Dedifferentiated amniotic fluid mesenchymal stem cell (primary cell): ENCODE data around the gene PLCB1.

Experiments
- DNase-seq: peaks from one replicate; pipeline ENCODE4 v3.0.0-alpha.2; 2016; ENCODE audit errors: extremely low spot score

Gene PLCB1

DNA sequence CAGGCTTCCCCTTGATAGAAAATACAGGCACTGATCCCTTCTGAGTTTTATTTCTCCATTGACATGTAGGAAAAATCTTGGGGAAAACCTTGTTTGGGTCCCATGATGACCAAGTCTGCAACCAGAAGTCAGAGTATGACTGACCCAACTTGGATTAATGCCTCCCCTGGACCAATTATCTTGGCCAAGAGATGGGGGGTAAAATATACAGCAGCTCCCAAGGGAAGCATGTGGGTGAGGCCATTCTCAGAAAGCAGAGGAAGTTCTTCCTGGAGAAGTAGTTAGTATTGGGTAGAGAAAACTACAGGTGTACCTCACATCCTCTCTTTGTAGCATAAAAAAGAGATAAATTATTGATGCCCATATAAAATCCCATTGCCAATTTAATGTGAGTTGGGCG is 651.7 kb downstream of the PLCB1 start:
- DNase-seq = no peak

DNA sequence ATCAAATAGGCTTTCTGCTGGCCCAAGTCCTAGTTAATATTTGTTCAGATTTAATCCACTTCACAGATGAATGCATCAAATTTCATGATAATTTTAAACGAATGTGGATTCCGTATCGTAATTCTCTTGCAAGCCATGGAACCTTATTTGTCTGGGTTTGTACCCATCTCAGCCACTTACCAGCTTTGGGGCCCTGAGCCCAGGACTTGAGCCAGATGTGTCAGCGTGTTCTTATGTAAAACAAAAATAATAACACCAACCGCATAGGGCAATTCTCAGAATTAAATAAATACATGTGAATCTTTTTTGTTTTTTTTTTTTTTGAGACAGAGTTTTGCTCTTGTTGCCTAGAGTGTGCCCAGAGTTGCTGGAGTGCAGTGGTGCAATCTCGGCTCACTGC is 654.3 kb downstream of the PLCB1 start:
- no peak for DNase-seq

DNA sequence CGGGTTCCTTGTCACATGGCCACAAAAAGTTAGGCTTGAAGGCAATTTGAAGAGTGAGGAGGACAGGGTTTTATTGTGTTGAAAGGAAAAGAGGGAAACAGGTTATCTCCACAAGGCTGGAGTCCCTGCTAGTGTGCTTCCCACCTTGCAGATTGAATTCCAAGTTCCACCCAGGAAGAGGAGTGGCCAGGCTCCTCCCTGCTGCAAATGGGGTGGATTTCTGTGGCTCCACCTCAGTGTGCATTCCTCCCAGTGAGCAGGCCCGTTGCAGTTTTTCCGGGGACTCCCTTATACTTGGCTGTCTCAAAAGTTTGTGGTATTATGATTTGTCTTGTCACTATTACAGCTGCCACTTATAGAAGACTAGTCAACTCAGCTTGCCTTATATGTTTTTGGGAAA is 655.0 kb downstream of the PLCB1 start:
- no peak for DNase-seq

DNA sequence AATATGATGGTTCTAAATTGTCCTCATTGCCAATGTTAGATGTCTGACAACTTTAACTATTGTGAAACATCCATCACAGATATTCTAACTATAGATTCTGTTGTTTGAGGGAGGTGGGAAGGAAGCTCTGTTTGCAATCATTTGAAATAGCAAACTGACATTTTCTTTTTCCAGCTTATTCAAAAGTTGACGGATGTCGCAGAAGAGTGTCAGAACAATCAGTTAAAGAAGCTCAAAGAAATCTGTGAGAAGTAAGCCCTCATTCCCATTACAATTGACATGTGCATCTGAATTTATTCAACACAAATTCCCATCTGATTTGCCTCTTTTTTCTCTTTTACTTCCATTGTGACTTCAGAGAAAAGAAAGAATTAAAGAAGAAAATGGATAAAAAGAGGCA is 656.2 kb downstream of the PLCB1 start:
- no peak for DNase-seq

DNA sequence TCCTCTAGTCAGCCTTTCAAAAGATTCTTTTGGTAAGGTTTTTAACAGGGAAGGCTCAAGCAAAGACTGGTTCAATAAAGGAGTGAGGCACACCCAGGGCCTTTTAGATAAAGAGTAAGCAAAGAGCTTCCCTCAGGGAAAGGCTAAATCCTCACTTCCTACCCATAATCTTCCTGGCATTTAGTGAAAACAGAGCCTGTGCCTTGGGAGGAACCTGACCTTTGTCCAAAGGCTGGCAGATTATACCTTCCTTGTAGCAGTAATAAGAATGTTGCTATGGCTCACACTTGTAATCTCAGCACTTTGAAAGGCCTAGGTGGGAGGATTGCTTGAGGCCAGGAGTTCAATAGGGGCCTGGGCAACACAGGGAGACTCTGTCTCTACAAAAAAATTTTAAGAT is 656.8 kb downstream of the PLCB1 start:
- DNase-seq = no peak

DNA sequence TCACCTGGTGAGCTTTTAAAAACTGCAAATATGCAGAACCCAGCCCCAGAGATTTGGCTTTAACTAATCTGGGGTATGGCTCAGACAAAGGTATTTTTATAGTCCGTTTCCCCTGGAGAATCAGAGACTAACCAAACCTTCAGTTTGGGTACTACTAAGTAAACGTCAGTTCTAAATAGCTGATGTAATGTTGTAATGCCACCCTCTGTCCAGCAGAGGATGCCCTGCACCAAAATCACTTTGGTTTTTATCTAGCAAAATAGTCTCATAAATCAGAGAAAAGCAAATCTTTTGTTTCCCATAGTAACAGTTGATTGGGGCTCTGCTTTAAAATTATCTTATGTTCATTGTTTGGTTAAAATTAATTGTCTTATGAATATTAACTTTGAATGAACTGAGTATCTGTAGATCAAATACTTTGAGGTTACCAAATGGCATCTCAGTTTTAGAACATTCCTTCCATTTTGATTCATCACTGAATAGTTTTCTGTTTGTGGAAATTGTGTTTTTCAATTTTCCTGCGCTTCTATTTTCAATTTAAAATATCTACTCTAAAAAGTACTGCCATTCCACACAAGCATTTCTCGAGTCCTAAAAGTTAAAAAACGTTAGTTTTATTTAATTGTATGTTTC is 658.5 kb downstream of the PLCB1 start:
- DNase-seq = peak; percentile 61

DNA sequence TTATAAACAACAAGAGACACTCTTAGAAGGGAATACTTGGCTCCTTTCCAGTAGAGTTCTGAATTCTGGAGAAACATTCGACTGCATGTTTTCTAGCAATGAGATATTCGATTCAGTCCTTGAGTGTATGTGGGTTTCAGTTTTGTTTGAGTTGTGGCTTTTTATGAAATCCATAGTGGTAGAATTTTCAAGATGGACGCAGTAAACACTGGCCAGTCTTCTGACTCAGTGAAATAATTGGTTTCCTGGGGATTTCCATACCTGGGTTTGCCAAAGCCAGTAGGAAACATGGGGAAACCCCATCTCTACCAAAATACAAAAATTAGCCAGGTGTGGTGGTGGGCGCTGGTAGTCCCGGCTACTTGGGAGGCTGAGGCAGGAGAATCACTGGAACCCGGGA is 663.3 kb downstream of the PLCB1 start:
- no peak for DNase-seq

DNA sequence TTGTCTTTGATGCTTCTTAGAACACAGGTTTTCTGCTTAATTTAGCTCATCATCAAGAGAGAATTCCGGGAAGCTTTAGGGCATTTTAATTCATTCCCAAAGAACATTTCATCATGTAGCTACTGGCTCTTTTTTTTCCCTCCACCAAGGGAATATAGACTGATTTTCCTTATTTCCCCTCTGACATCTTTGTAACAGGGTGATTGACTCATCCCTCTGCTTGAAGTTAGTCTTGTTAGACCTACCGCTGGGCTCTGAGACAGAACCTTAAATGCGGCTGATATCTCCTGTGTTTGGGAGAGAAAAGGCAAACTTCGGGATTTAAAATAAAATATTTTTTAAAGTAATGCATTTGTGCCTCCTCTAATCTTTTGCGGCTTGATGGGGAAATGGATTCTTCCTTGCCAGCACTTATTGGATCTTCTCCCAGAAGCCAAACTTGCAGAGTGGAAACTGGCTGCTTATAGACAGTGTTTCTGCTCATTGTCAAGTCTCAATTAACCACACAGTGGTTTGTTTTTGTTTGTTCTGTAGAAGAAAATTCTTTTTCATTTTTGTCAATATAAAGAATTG is 664.1 kb downstream of the PLCB1 start:
- no peak for DNase-seq

DNA sequence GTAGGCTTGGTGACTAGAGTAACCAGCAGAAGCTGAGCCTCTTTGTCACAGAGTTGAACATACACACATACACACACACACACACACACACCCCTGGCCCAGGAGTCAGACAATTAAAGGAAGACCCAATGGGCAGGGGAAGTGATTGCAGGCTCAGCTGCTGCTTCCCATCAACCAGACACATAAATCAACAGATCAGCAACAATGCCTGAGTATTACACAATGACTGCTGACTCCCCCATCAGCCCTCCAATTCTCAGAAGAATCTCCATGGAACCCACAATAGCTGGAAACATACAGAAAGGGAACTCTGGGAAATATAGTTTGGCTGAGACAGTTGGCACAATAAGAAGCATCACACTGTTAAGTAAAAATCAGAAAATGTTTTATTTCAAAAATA is 666.4 kb downstream of the PLCB1 start:
- no peak for DNase-seq

DNA sequence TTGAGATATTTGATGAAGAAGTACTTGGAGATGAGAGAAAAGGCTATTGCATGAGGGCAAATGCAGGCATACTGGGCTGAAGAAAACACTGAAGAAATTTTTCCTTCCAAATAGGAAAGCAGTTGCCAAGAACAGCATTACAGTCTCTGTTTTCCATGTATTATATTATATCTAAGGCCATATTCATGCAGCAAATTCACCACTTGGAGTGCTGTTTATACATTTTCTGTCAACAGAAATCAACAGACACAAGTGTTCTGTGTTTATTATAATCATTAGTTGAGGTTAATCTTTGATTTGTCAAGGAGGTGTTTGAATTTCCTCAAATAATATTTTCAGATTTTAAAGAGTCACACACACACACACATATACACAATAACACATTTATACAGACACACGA is 668.0 kb downstream of the PLCB1 start:
- DNase-seq = no peak

DNA sequence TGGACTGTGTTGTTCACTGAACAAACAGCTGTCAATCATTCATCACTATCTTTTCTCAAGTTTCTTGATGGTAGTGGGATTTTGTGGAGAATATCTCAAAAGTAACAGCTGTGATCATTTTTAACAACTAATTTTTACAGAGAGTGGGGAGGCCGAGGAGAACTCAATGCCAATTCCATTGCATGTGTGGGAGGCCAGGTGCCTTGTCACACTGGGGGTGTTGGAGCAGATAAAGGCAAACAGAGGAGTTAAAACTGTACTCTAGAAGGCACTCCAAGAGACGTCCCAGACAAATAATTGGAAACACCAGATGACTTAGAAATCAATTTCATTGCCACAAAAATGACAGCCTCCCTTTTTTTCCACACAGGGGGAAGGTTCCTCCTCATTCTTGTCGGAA is 669.6 kb downstream of the PLCB1 start:
- DNase-seq = no peak

DNA sequence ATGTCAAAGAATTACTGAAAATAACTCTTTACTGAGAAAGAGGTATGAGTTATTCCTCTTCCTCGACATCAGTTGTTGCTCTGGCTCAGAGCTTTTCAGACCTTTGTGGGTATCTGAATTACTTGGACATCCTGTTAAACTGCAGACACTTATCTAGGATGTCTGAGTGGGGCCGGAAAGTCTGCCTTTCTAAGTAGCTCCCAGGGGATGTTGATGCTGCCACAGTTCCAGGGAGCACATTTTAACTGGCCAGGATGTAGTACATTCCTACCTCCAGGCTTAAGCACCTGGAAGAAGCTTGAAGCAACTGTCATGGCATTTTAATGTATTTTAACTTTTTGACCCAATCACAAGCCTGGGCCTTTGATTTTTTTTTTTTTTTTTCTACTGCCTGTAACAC is 671.0 kb downstream of the PLCB1 start:
- DNase-seq = no peak

DNA sequence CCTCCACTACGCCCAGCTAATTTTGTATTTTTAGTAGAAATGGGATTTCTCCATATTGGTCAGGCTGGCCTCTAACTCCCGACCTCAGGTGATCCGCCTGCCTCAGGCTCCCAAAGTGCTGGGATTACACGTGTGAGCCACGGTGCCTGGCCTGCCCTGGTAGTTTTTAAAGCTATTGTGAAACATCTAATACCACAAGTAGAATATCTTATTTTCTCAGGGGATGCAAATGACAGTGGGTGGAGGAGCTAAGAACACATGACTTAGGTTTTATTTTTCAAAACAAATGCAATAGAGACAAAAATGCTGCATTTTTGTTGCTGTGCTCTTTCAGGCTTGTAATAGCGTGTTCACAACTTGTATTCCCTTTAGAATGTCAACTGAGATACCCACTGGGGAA is 671.9 kb downstream of the PLCB1 start:
- DNase-seq = no peak

DNA sequence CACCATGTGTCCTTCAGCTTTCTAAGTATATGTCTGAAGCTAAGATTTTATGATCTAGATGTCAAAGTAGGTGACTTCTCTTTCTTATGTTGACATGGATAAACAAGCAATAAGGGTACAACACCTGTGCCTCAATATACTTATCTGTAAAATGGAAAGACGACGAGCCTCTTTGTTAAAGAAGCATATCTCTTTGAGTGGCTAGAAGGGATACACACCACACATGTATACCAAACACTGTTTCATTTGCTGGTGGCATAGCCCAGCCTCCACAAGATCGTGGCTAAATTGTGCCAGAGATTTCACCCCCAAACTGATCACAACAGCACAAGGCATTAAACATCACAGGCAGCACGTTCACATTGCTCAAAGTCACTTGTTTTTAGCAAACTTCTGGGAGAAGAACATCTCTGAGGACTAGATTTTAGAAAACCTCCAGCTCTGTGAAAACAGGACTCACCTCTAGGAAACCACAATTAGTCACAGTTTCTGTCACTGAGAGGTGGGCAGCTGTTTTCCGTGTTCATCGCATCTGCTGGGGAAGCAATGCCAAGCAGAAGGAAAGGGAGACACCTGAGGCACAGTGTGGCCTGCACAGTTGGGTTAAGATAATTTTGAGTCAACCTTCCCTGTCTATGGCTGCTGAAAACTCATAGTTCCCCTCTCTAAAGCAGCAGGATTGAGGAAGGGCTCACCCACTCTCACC is 673.8 kb downstream of the PLCB1 start:
- no peak for DNase-seq

DNA sequence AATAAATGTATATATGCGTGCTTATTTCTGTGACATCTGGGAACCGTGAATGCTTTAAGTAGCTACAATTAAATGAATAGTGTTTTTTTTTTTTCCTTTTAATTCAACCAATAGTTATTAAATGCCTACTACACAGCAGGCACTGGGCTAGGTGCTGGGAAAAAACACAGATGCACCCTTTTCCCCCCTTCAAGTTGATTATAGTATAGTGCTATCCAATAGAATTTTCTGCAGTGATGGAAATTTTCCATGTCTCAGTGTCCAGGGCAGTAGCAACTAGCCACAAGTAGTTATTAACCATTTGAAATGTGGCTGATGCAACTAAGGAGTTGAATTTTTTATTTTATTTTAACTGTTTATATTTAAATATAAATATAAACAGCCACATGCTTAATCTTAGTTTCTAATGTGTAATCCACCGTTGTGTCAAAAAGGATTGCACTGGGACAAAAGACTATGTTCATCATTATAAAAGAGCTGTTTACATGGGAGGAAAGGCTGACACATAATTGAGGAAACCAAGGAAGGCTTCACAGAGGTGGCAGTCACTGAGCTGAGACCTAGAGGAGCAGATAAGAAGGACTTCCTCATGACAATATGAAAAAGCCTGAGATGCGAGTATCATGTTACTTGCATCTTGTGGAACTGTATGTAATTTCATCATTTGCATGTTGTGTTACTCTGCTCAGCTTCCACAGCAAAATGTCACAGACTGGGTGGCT is 675.6 kb downstream of the PLCB1 start:
- DNase-seq = no peak

DNA sequence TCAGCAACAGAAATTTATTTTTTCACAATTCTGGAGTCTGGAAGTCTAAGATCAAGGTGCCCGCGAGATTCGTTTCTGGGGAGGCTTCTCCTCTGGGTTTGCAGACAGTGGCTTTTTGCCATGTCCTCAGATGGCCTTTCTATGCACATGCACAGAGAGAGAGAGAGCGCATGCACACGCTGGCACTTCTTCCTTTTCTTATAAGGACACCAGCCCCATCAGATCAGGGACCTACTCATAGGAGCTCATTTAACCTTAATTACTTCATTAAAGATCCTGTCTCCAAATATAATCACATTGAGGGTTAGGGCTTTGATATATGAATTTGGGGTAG is 676.1 kb downstream of the PLCB1 start:
- DNase-seq = no peak

DNA sequence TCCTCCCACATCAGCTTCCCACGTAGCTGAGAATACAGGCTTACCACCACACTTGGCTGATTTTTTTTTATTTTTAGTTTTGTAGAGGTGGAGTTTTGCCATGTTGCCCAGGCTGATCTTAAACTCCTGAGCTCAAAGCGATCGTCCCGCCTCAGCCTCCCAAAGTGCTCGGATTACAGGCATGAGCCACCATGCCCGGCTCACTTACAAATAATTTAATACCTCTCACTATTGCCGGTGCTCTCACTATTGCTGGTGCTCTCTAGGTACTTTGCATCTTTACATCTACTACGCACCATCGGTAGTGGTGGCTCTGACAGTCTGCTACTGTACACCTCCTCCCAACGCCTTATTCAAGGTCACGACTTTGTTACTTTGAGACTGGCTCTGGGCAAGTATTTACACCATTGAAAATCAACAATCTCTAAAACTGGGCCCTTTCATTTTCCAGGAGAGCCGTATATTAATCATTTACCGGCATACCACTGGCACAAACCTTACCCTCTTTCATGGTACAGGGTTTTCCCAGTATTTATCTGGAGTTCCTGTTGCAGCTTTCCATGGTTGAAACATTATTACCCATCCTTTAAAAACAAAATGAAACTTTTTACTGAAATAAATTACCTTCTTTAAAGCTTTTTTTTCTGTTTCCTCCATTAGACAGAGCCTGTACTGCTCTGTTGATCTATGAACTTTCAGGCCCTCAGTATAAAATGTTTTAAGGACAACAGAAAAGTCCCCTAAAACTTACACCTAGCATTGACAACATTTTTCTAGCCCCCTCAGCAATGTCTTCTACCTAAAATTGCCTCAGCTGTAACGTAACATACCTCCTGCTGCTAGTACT is 677.3 kb downstream of the PLCB1 start:
- DNase-seq = no peak

DNA sequence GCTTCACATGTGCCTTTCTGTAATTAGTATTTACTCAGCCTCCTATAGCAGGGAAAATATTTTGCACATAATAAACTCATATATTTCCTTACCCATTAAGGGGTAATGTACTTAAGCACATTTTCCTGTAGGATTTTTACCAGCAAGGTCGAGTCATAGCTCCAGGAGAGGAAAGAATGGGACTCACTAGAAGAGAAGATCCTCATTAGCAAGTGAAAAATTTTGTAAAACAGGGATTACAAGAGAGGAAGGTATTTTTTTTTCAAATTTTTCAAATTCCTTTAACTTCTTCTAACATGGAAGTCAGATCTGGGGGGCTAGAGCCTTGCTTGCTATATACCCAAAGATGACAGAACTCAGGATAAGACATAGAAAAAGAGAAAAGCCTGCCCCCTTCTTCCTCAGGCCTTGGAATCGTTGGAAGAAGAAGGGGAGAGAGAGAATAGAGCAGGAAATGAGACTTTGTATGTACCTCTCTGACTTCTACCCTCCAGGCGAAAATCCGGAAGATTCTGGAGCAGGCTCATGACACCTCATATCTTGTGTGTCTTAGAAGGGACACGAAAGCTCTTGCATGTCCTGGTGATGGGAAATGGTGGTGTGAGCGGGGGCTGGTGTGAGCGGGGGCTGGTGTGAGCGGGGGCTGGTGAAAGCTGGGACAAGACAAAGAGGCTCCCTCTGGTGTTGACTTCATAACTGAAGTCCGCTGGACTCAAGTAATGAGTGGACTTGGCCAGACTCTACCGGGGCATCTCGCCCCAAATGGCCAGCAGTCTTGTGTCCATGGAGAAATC is 679.9 kb downstream of the PLCB1 start:
- no peak for DNase-seq

DNA sequence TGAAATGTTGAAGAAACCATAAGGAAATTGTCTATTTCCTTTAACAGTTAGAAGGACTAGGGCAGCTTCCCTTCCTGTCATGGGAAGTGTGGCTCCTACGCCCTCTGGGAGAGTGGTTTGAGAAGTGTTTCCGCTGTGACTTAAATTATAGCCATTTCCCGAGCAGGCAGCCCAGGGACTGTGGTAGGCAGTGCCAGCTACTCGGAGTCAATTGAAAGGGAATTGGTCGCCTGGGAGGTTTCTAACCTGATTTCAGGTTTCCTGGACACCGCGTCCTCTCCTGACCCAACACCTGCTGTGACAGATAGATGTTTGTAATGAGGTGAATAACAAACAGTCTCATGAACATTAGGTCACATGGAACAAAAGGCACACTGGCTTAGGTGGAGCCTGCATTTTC is 680.8 kb downstream of the PLCB1 start:
- DNase-seq = no peak

DNA sequence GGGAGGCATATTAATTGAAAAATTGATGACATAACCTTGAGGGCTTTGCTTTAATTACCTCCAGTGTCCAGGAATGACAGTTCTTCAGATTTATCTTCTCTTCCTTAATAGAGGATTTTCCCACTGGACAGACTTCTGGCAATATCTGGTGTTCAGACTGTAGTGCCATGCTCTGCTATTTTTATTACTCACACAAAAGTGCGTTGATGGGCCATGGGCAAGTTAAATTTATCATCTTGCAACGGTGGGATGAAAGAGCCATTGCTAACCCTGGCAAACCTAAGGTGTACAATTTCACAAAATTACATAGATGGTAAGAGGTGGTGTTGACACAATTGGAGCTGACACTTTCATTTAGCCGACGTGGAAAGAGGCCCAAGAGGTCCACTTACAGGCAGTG is 683.1 kb downstream of the PLCB1 start:
- DNase-seq = no peak

DNA sequence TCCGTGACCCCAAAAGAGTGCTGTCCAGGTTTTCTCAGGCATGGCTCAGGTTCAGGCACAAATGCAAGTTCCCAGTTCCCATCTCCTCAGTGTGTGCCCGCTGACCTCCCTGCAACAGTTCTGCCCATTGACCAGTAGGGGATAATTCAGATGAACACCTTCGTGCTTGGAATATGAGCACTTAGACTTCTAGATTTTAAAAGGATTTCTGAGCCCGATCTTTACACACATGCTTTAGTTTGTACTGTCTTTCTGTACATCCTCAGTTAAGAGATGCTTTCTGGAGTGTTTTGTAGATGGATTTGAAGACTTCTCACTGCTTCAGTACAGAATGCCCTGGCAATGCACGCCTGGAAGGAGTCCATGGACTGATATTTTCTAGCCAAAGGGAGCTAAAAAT is 697.2 kb downstream of the PLCB1 start:
- DNase-seq = no peak
